ENCODE measurements around the gene NPHS2. TPM values are rescaled to one million over a fixed set of nuclear protein-coding genes. Genes with fewer than 3 reads are reported as not detected.
A peak's percentile ranks its signal among the peaks of the same experiment; 100 is the strongest.

NPHS2 gene
- polyA plus RNA-seq (ENCODE audit: insufficient read depth in 1 of 5, insufficient read length in 5 of 5, low replicate concordance in 1 of 5), result 1 to 10 TPM in 1 of 5 donors, not detected in 4; 1.9 TPM
- long read RNA-seq, donor 1, result 0 reads
- long read RNA-seq, donor 2, result 0 reads
- long read RNA-seq, donor 3, result 0 reads
- long read RNA-seq, donor 4, result 0 reads
- long read RNA-seq, donor 5, result 0 reads
- long read RNA-seq, donor 6, result 0 reads
- long read RNA-seq, donor 7, result 0 reads
- long read RNA-seq, donor 8, result 0 reads

DNA sequence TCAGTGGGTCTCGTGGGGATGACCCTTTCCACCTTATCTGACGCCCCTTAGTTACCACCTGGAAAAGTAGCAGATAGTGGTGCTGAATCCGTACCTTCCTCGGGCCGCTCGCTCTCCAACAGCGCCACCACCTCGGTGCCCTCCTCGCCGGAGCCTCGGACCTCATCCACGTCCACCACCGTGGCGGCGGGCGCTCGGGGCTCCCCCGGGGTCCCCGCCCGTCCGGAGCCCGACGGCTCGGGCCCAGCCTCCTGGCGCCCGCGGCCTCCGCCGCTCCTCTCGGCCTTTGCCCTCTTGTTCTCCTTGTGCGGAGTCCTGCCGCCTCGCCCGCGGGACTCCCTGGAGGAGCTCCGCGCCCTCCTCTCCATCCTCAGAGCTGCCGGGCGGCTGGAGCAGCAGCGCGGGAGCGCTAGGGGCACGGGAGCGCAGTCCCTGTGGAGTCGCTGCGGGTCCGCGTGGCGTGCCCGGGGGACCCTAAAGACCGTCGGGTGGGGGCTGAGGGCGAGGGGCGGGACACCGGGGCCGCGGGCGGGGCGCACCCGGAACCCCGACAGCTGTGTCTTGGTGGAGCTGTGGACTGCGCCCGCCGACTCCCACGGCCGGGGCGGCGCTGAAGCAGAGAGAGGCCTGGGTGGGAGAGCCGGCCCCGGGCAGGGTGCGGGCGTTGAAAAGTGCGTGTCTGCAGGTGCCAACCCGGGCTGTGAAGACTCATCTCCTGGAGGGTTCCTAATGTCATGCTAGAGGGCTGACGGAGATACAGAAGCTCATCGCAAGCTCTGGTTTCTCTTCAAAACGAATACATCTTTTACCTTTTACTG is at the start of gene NPHS2:
Gene NPHS2 (minus strand): TSS at position 452 of the 818 bp plus-strand sequence. CDS start 84 bp downstream, at position 368.
- DNase-seq, result no peak

DNA sequence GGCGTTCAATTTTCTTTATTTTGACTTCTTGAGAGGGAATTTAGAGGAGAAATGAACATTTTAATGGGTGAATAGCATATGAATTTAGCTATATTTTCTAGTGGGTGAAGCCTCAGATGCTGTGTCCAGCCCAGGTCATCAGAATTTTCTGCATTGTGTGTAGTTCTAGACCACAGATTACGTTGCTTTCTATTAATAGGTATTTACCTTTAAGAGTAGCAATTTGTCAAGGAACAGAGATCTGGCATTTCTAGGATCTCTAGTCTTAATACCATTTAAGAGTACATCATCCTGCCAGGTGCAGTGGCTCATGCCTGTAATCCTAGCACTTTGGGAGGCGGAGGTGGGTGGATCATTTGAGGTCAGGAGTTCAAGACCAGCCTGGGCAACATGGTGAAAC is 36.6 kb upstream of the NPHS2 start:
- no peak for DNase-seq

DNA sequence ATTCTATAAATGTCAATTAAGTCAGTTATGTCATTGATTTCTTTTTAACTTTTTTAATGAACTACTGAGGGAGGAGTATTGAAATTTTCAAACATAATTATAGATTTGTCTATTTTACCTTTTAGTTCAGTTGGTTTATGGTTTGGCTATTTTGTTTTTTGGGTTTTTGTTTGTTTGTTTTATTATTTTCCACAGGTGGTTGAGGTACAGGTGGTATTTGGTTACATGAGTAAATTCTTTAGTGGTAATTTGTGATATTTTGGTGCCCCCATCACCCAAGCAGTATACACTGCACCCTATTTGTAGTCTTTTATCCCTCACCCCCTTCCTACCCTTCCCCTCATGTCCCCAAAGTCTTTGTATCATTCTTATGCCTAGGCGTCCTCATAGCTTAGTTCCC is 25.3 kb upstream of the NPHS2 start:
- DNase-seq, result no peak

DNA sequence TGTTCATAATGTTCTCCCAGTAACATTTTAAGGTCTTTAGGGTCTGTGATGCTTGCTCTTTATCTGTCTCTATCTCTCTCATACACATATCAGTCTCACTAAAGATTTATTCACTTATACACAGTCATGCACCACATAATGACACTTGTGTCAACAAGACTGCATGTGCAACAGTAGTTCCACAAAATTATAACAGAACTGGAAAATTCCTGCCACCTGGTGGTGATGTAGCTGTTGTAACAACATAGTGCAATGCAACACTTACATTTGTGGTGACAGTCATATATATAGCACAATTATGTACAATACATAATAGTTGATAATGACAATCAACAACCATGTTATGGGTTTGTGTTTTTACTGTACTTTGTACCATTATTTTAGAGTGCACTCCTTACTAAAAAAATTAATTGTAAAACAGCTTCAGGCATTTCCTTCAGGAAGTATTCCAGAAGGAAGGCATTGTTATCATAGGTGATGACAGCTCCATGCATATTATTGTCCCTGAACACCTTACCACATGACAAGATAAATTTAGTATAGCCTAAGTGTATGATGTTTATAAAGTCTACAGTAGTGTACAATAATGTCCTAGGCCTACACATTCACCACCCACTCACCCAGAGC is 24.0 kb upstream of the NPHS2 start:
- no peak for DNase-seq

DNA sequence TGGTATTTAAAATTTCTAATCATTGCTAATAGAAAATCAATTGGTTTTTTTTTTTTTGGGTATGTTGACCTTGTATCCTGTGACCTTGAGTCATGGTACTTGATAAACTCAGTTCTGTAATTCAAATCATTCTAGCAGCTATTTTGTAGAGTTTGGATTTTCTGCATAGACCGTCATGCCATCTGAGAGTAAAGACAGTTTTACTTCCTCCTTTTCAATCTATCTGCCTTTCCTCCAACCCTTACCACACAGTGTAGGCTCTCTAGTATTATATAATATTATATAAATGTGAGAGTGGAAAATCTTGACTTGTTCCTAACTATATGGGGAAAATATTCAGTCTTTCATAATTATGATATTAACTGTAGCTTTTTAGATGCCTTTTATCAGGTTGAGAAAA is 22.9 kb upstream of the NPHS2 start:
- no peak for DNase-seq

DNA sequence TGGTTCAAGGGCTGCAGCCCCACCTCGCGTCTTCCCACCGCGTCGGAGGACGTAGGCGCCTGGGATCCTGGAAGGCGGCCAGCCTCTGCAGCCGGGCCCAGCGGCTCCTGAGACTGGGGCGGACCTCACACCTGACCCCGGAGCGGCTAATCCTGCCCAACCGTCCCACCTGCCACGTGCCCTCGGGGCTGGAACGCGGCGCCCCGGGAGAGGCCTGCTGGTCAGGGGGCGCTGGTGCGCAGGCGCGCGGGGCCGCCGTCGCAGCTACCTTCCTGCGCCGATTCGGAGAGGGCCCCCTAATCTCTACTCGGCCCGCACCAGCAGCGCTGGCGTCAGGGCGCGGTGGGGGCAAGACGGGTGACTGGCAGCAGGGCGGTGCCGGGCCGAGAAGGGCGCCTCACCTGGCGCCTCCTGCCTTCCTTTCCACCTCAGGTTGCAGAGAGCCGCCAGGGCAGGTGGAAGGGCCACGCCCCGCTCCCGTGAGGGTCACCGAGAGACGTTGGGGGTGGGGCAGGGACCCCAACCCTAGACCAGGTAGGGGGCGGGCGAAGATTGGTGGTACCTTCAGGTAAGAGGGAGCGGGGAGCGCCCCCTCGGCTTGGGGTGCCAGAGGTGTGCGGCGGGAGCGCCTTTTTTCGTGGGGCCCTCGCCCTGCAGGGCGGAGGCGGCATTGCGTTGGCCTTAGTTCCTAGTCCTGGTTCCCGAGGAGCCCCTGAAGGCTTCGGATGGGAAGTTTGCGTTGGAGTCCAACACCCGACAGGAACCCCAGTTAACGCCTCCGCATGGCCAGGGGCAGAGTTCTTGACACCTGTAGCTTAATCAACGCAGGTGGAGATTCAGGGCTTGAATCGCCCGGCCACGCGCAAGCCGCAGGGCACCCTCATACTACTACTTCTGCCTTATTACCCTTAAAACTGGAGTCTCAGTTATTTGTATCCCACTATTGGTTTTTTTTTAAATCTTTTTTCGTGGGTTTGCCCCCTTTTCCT is 16.1 kb upstream of the NPHS2 start, which contains the start of gene TDRD5:
Gene TDRD5 (plus strand): TSS at position 241 of the 989 bp plus-strand sequence. CDS start 784 bp downstream, outside the sequence.
- peak; percentile 16 to 31 for DNase-seq

DNA sequence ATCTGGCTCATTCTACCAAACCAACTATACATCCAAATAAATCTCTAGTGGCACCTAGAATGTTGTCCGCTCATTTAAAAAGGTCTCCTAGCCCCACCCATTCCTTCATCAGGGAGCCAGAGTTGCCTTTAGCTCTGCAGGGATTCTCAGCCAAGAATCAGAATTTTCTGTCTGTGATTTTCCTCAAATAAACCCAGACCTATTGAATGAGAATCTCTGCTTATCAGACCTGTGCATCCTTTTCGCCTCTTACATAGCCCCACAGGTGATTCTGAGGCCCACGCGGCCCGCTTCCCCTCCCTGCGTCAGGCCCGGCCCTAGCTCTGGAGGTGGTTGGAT is 15.5 kb upstream of the NPHS2 start:
- no peak for DNase-seq

DNA sequence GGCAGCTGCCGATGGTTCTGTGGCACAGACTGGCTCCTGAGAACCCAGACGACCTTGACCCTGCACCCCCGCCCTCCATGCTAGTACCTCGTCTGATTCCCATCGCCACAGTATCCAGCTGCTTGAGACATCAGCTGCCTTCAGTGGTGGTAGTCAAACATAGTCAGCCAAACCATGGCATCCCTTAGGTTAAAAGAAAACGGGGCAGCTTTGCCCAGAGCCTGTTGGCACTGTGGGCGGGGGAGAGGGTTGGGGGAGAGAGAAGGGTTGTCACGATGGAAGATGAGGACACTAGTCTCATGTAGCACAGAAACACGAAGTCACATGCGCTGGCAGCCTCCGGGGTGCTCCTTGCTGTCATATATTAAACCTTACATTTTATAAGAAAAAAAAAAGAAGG is 14.9 kb upstream of the NPHS2 start:
- no peak for DNase-seq

DNA sequence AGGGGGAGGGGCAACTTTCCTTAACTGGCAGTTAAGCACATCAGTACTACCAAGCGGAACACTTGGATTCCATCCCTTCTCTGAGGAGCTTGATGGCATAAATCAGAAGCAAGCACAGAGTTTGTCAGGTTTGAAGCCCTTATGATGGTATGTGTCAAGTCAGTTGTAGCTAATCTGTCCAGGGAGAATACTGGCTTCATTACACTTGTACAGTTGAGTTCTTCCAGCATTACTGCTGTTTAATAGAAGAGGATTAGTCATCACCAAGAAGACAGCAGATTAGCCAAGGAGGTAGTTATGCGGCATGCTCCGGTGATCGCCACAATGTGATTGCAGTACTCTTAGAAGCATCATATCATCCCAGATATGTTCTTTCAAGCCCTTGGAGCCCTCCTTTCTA is 13.8 kb upstream of the NPHS2 start:
- DNase-seq, result no peak

DNA sequence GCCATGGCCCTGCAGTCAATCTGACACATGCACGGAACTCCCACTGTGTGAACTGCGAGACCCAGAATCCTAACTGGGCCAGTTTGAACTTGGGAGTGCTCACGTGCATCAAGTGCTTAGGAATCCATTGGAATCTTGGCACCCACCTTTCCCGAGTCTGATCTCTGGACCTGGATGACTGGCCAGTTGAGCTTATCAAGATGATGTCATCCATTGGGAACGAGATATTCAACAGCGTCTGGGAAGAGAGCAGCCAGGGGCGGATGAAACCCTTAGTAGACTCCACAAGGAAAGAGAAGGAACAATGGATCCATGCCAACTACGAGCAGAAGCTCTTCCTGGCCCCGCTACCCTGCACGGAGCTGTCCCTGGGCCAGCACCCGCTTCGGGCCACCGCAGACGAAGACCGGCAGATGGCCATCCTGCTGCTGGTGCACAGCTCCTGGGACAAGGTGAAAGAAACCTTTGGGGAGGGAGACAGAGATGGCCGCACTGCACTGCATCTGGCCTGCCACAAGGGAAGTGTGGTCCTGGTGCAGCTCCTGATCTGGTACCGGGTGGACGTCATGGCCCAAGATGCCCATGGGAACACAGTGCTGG is 12.8 kb upstream of the NPHS2 start:
- DNase-seq, result no peak

DNA sequence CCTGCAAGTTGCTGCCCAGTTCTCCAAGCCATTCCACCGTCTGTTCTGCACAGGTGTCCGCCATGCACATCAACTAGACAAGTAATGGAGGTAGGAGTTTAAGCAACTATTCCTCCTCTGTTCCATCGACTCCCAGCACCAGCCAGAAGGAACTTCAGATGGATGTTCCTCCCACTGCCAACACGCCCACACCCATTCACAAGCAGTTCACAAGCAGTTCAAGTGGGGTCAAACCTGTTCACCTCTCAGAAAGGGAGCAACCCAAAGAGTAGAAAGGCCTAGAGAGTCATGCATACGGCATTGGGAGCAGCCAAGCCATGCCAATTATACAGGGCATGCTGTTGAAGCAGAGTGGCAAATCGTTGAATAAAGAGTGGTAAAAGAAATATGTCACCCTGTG is 11.6 kb upstream of the NPHS2 start:
- no peak for DNase-seq

DNA sequence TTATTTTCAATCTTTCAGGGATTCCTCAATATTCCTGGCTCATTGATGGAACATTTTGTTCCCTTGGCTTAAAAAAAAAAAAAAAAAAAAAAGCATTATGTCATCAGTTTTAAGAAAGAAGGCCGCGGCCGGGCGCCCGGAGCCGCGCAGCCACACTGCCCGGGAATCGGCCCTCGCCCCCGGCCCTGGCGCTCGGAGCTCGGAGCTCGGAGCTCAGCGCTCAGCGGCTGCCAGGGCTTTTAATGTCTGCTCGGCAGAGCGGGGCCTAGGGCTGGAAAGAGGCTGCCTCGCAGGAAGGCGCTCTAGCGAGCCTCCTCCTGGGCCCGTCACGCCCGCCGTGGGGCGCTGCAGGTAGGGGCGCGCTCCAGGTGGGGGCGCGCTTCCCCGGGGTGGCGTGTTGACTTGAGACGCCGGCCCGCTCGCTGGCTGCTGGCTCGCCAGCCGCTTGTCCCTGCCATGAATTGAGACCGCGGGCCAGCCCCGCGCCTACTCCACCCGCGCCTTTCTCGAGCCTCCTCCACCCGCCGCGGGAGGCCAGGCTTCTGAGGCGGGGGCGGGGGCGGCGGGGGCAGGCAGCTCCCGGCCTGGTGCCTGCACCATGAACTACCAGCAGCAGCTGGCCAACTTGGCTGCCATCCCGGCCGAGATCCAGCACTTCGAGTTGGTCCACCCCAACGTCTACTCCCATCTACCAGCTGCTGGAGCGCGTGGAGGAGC is 10.5 kb upstream of the NPHS2 start:
- DNase-seq, result peak; percentile 71

DNA sequence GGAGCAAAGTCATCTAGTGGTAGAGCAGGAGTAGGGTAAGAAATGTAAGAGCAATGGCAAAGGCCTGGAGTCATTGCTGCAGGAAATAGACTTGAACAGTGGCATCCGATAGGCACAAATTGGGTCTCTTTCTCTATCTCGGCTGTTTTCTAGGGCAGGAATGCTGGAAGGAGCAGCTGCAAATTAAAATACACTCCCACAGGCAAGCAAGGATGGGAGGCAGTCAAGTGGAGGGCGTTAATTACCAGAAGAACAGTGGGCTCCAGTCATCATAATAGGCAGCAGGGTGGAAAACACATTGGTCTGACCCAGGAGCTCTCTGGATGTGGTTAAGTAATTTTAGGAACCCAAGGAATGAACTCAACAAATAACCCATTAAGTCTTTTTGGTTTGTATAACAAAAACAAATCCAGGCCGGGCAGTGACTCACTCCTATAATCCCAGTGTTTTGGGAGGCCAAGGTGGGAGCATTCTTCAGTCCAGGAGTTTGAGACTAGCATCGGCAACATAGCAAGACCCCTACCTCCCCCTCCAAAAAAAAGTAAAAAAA is 8.1 kb upstream of the NPHS2 start:
- no peak for DNase-seq

DNA sequence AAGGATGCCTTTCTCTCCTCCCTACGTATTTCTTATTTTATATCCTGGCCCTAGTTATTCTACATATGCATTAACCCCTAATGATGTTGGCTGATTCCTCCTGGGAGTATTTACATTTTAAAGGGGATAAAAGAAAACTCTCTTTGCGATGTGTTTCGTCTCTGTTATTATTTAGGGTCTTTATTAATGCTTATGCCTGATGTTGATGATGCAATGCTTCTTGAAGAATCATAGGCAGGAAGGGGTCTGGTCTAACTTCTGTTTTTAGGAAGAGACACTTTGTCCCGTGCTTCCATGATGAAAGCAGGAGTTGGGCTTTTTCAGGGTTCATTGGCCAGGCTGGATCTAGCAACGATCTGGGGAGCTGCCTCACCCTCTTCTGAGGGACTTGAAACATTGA is 761 bp upstream of the NPHS2 start:
- DNase-seq, result no peak

DNA sequence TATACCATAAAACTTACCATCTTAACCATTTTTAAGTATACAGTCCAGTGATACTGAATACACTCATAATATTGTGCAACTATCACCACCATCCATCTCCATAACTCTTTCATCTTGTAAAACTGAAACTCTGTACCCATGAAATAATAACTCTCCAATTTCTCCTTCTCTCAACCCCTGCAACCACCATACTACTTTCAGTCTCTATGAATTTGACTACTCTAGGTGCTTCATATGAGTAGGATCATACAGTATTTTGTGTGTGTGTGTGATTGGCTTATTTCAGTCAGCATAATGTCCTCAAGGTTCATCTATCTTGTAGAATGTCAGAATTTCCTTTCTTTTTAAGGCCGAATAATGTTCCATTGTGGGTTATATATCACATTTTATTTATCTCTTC is 17.7 kb downstream of the NPHS2 start:
- DNase-seq, result no peak

DNA sequence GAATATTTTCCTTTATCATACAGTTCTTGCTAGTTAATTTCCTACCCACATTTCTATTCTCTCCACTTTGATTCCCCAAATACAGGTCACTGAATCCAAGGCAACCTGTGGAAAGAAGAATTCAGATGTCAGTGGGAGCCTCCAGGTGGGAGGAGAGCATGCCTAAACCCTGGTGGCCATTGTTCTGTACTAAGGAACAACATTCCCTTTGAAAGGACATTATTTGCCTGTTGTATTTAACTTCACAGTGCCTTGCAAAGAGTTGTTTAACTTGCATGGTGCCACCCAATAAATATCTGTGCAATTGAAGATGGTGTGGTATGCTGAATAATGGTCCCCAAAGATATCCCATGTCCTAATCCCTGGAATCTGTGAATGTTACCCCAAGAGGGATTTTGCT is 21.3 kb downstream of the NPHS2 start:
- no peak for DNase-seq

DNA sequence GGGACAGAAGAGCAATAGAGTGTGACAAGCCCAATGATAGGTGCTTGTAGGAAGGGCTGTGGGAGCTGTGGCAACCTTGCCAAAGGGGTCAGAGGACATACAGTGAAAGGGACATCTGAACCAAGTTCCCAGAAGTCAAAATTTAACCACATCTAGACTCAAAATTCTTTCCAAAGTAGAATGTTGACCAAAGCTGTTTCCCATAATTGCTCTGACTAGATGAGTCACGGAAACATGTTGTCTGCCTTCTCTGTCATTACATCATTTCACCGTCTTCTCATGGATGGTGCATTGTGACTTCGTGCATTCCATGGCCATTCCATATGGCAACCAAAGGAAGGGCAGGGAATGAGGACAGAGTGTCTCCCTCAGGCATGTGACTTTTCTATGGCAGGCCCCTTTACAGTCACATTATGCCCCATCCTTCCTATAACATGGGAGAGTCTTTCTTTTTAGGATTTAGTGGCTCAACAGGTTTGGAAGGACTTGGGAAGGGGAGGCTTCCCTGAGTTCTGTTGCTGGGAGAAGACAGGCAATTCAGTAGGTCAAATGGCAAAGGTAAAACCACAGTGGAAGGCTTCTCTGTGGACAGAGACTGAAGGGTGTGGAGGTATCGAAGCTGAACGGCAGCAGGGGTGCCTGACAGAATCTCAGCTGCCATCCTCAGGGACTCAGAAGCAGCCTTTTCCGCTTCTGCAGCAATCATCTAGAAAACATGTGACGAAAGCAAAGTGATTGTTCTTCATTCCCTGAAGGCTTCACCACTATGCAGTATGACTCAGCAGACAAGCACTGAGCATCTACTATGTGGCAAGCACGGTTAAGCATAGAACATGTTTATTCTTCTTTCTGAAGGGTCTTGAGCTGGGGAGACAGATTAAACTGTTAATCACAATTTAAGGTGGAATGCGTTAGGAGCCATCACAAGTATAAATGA is 24.7 kb downstream of the NPHS2 start:
- DNase-seq, result no peak

DNA sequence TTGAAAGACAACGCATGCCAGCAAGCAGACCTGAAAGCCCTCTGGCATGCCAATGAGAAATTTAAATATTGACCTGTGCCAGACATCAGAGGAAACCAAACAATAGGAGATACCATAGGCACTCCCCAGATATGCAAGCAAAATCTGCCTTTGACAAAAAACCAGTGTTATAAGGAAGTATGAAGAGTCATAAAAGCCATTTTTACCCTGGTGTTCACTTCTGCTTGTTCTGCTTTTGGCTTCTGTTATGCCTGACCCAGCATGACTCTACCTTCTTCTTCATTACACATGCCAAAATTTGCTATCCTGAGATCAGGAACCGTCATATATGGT is 26.4 kb downstream of the NPHS2 start:
- DNase-seq, result no peak

DNA sequence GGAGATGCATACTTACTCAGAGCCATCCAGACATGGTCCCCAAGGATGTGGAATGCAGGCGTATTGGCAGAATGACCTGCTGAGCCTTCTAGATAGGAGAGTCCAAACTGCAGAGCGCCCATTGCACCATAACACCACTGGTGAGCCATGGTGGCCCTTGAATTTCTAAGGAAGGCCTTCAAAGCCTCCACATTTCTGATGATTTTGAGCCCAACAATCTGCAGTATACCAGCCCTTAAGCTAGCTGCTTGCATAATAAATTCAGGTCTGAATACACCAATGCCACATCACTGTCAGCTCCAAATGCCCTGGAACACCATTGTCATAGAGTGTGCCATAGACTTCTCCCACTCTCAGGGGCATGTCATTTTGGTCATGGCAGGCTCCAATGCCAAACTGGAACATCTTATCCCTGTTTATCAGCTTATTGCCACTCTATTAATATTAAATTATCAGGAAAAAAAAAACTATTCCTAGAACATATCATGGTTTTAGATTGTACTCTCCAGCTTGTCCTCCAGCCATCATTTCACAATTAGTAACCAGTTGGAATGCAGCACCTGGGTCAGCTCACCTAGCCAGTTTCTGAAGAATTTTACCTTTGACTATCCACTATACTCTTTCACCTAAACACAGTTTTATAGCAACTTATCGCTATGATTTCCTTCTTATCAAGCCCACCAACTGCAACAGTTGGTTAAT is 26.9 kb downstream of the NPHS2 start:
- no peak for DNase-seq
